Activated CD8-positive, alpha-beta T cell treated with anti-CD3 and anti-CD28 coated beads for 36 hours (primary cell): ENCODE data around the gene ACACA. TPM values are rescaled to one million over a fixed set of nuclear protein-coding genes. Genes with fewer than 3 reads are reported as not detected.
"Not testable (repeated sequence)": the region's sequence is repeated elsewhere in the genome, so short reads cannot be mapped to it uniquely, and the experiment has no call there.

Source experiments
- ATAC-seq: fragments of 200-7000 bp; cut with Tn5 transposase; one replicate; pipeline ENCODE4 v1.10.0; 2021; ENCODE audit warnings: mild to moderate bottlenecking, moderate library complexity
- CTCF ChIA-PET: fragments of 350-600 bp; sonication (Branson Sonifier 250); formaldehyde crosslinking; loops from one replicate; lab custom pipeline; 2021; ENCODE audit warnings: antibody characterized with exemption; lab: Charles Lee
- POLR2A ChIA-PET: fragments of 350-600 bp; sonication (Branson Sonifier 250); formaldehyde crosslinking; loops from one replicate; lab custom pipeline; 2021; ENCODE audit warnings: antibody characterized with exemption; lab: Charles Lee
- DNase-seq: peaks from one replicate; pipeline ENCODE4 v3.0.0-alpha.2; 2020
- H3K27ac Mint-ChIP-seq: one replicate; pipeline ENCODE4 v1.8.0; 2021; ENCODE audit warnings: mild to moderate bottlenecking, mixed read lengths
- H3K27me3 Mint-ChIP-seq: one replicate; pipeline ENCODE4 v1.8.0; 2021; ENCODE audit warnings: mixed read lengths
- H3K36me3 Mint-ChIP-seq: one replicate; pipeline ENCODE4 v1.8.0; 2021; ENCODE audit warnings: low read depth, mixed read lengths
- H3K4me1 Mint-ChIP-seq: one replicate; pipeline ENCODE4 v1.8.0; 2021; ENCODE audit warnings: low read depth, mixed read lengths
- H3K4me3 Mint-ChIP-seq: one replicate; pipeline ENCODE4 v1.8.0; 2021; ENCODE audit warnings: mild to moderate bottlenecking, moderate library complexity, mixed read lengths
- H3K9me3 Mint-ChIP-seq: one replicate; pipeline ENCODE4 v1.8.0; 2021; ENCODE audit warnings: mixed read lengths
- CTCF ChIP-seq: fragments of 200-600 bp; IDR thresholded peaks from one replicate; pipeline ENCODE4 v1.8.0; 2022; ENCODE audit warnings: antibody characterized with exemption, mild to moderate bottlenecking
- intact Hi-C: fragments of 100-400 bp; cut with micrococcal nuclease; formaldehyde crosslinking; loops from one replicate; pipeline ENCODE4 v1.10.0; 2022
- total RNA-seq, 2 experiments: library from RNA; stranded (reverse); gene quantifications; one replicate each; pipeline ENCODE4 v1.2.3, GENCODE V29; 2021

Gene ACACA
- total RNA-seq, 2 experiments from 2014 or later: 66.0 to 68.2 TPM

- no peak for DNase-seq
- H3K27ac Mint-ChIP-seq: no peak overlapping the region
- no peak for ATAC-seq
- intact Hi-C loops: no loop called here
- H3K4me1 Mint-ChIP-seq: peaks cover 18% of the 10 kb centered on the region
- peaks cover 44% of the 10 kb centered on the region for H3K36me3 Mint-ChIP-seq
- ChIA-PET POLR2A (interaction anchor here (1.1 kb wide), 1 partner anchor 55 kb away, joined by 3 read pairs; no protein-coding TSS in a partner anchor), CTCF (interaction anchor here (0.7 to 2.1 kb wide), 5 partner anchors 8 to 55 kb away, joined by 3 to 5 read pairs (median 3); no protein-coding TSS in a partner anchor)
- peak; percentile 21 for TF ChIP-seq CTCF
- no peaks in the 10 kb centered on the region for H3K27me3 Mint-ChIP-seq
- no peaks in the 10 kb centered on the region for H3K9me3 Mint-ChIP-seq
- no peak overlapping the region for H3K4me3 Mint-ChIP-seq
Measured at GRCh38 chr17:37413875-37414519, 7.4 kb upstream of the ACACA start.

GRCh38 chr17:37410357-37410756 is 3.7 kb upstream of the ACACA start:
- H3K4me1 Mint-ChIP-seq: peaks cover 29% of the 10 kb centered on the region

GRCh38 chr17:37408145-37408479 is 1.5 kb upstream of the ACACA start:
- intact Hi-C loops: loop anchor here (5.0 kb wide), 1 partner anchor 51 kb away; no protein-coding TSS in a partner anchor
- not testable (repeated sequence) for H3K27me3 Mint-ChIP-seq, H3K9me3 Mint-ChIP-seq, ATAC-seq, DNase-seq
- peaks cover 46% of the 10 kb centered on the region for H3K4me1 Mint-ChIP-seq
- H3K36me3 Mint-ChIP-seq: peaks cover 59% of the 10 kb centered on the region
- ChIA-PET CTCF (interaction anchor here (1.0 to 2.9 kb wide), 5 partner anchors 10 to 49 kb away, joined by 3 to 16 read pairs (median 4); no protein-coding TSS in a partner anchor), POLR2A (interaction anchor here (0.9 to 3.0 kb wide), 6 partner anchors 15 to 80 kb away, joined by 3 to 14 read pairs (median 4); no protein-coding TSS in a partner anchor)
- H3K4me3 Mint-ChIP-seq: peak overlapping the region; percentile 89
- H3K27ac Mint-ChIP-seq: peak overlapping the region; percentile 97

More at GRCh38 chr17:37410357-37410756, 3.7 kb upstream of the ACACA start:
- H3K4me3 Mint-ChIP-seq: no peak overlapping the region
- DNase-seq (no peak), ATAC-seq (no peak)
- H3K27me3 Mint-ChIP-seq: no peaks in the 10 kb centered on the region
- H3K36me3 Mint-ChIP-seq: peaks cover 60% of the 10 kb centered on the region
- ChIA-PET CTCF (interaction anchor here (0.7 to 1.5 kb wide), 3 partner anchors 12 to 37 kb away, joined by 3 to 5 read pairs (median 4); no protein-coding TSS in a partner anchor), POLR2A (interaction anchor here (0.6 to 1.3 kb wide), 7 partner anchors 12 to 194 kb away, joined by 3 to 4 read pairs (median 3); partner anchors contain the start of gene DUSP14)
- H3K9me3 Mint-ChIP-seq: no peaks in the 10 kb centered on the region
- TF ChIP-seq CTCF: no peak
- peak overlapping the region; percentile 61 for H3K27ac Mint-ChIP-seq
- intact Hi-C loops: no loop called here

GRCh38 chr17:37405955-37406634 is 541 bp downstream of the ACACA start:
- ChIA-PET POLR2A (interaction anchor here (1.3 to 1.6 kb wide), 3 partner anchors 14 to 33 kb away, joined by 3 read pairs; no protein-coding TSS in a partner anchor), CTCF (interaction anchor here (2.5 to 2.6 kb wide), 2 partner anchors 23 to 33 kb away, joined by 6 to 19 read pairs; no protein-coding TSS in a partner anchor)
- Mint-ChIP-seq H3K4me3 (peak overlapping the region; percentile 99), H3K9me3 (no peaks in the 10 kb centered on the region), H3K36me3 (peaks cover 55% of the 10 kb centered on the region), H3K27ac (peak overlapping the region; percentile 97), H3K4me1 (peaks cover 49% of the 10 kb centered on the region), H3K27me3 (no peaks in the 10 kb centered on the region)
- no peak for TF ChIP-seq CTCF
- ATAC-seq: no peak
- DNase-seq: no peak
- intact Hi-C loops: loop anchor here (5.0 kb wide), 1 partner anchor 49 kb away; no protein-coding TSS in a partner anchor

GRCh38 chr17:37405522-37405921 is 1.1 kb downstream of the ACACA start:
- not testable (repeated sequence) for H3K27me3 Mint-ChIP-seq, ATAC-seq
- H3K4me1 Mint-ChIP-seq: peaks cover 43% of the 10 kb centered on the region

More at GRCh38 chr17:37405522-37405921, 1.1 kb downstream of the ACACA start:
- Mint-ChIP-seq H3K36me3 (peaks cover 49% of the 10 kb centered on the region), H3K27ac (peak overlapping the region; percentile 27), H3K4me3 (peak overlapping the region; percentile 99)
- intact Hi-C loops: loop anchor here (5.0 kb wide), 1 partner anchor 48 kb away; no protein-coding TSS in a partner anchor
- POLR2A ChIA-PET: interaction anchor here (1.3 to 1.6 kb wide), 3 partner anchors 21 to 47 kb away, joined by 3 to 5 read pairs (median 3); no protein-coding TSS in a partner anchor
- DNase-seq, H3K9me3 Mint-ChIP-seq: not testable (repeated sequence)
- CTCF ChIA-PET: interaction anchor here (2.5 to 2.6 kb wide), 2 partner anchors 24 to 32 kb away, joined by 6 to 19 read pairs; no protein-coding TSS in a partner anchor
